Heart left ventricle (tissue), 16 donors: ENCODE measurements around the gene SHLD1. TPM values are rescaled to one million over a fixed set of nuclear protein-coding genes. Genes with fewer than 3 reads are reported as not detected.

Experiments used
- ATAC-seq, 4 donors: fragments of 200-7000 bp; cut with Tn5 transposase; one replicate each; pipeline ENCODE4 v1.9.1; 2020 to 2022; ENCODE audit warnings: moderate library complexity in 4 of 4, mild to moderate bottlenecking in 3 of 4, moderate number of reproducible peaks in 1 of 4
- DNase-seq, 5 donors: peaks; one replicate each; pipeline ENCODE4 v3.0.0-alpha.2; 2020
- H3K27ac ChIP-seq, 12 donors: fragments of 200-600 bp; sonication (generic) in 4 of 12; one replicate each; pipeline versions ENCODE4 v1.5.0 to v1.8.0; 2016 to 2022; ENCODE audit warnings: mild to moderate bottlenecking in 2 of 12
- H3K27me3 ChIP-seq, 9 donors: fragments of 200-600 bp; sonication (generic) in 2 of 9; one replicate each; pipeline versions ENCODE4 v1.5.1 to v1.8.0; 2016 to 2022; ENCODE audit warnings: mild to moderate bottlenecking in 3 of 9
- H3K36me3 ChIP-seq, 9 donors: fragments of 200-600 bp; sonication (generic) in 2 of 9; one replicate each; pipeline versions ENCODE4 v1.5.0 to v1.8.0; 2018 to 2022; ENCODE audit warnings: mild to moderate bottlenecking in 2 of 9
- H3K4me1 ChIP-seq, 12 donors: fragments of 200-600 bp; sonication (generic) in 4 of 12; one replicate each; pipeline versions ENCODE4 v1.5.0 to v1.8.0; 2016 to 2022; ENCODE audit warnings: mild to moderate bottlenecking in 3 of 12
- H3K4me3 ChIP-seq, 12 donors: fragments of 200-600 bp; sonication (generic) in 4 of 12; one replicate each; pipeline versions ENCODE4 v1.5.0 to v1.8.0; 2017 to 2022; ENCODE audit warnings: mild to moderate bottlenecking in 9 of 12, moderate library complexity in 4 of 12
- H3K9me3 ChIP-seq, 12 donors: fragments of 200-600 bp; sonication (generic) in 4 of 12; one replicate each; pipeline versions ENCODE4 v1.5.0 to v1.8.0; 2016 to 2022; ENCODE audit warnings: mild to moderate bottlenecking in 1 of 12
- CTCF ChIP-seq, 12 donors: fragments of 200-600 bp; sonication (generic) in 4 of 12; IDR thresholded peaks; one replicate each; pipeline versions ENCODE4 v1.5.0 to v1.8.0; 2018 to 2022; ENCODE audit warnings: antibody characterized with exemption in 12 of 12, mild to moderate bottlenecking in 5 of 12
- POLR2A ChIP-seq, 2 donors: fragments of 450-650 bp; IDR thresholded peaks; one replicate each; pipeline ENCODE4 v1.6.1; 2017; ENCODE audit warnings: antibody characterized with exemption in 2 of 2, mild to moderate bottlenecking in 2 of 2, moderate library complexity in 2 of 2
- WGBS, 4 donors: extraction: QIAGEN DNeasy Blood & Tissue Kit in 2 of 4; methylation state at CpG; one replicate each; pipeline versions ENCODE4 v1.1.5 to v1.1.7; 2013 to 2018; 5-methylcytosine and 5-hydroxymethylcytosine counted together
- intact Hi-C, 10 donors: fragments of 100-400 bp; cut with DNase I; formaldehyde crosslinking; loops; one replicate each; pipeline versions ENCODE4 v1.11.1 to v1.14.2; 2022
- polyA plus RNA-seq, 2 donors: library from polyadenylated mRNA; stranded (reverse); fragments of 200-250 nt; gene quantifications; one replicate each; pipeline ENCODE4 v1.2.3, GENCODE V29; 2013
- total RNA-seq, 9 donors: library from RNA; depleted of rRNA in 2 of 9; stranded (reverse); fragments of >200 nt in 2 of 9; fragmentation: NEBNext Ultra II Directional in 3 of 9; extraction: Animal tissue kit (Norgen Biotek cat#: 25700) in 3 of 9; gene quantifications; one replicate each; pipeline versions ENCODE4 v1.1.0 to v1.2.4, GENCODE V29; 2016 to 2023
- donor health status: ischemic (EF 13 %, LVEDD 7.1; RV severe dilation, severe dysfunction).
- donor health status: healthy with polysubstance abuse.
- donor health status: DM: no; HTN: yes; CAD: no.
- donor health status: DM: no; HTN: no; CAD: no.
- donor health status: ischemic (EF 25% LVEDD 6.9; RV normal size, moderate dysfunction).
- donor health status: ischemic (EF 25% LVEDD 5.7; RV mildly dilated, moderate dysfunction).
- donor health status: healthy.
- donor health status: DM: yes; HTN: yes; CAD: no.
- donor health status: ischemic (EF 35%, LVEDD 5.7; RV mildly dilated, moderate dysfunction).
- donor health status: nonischemic (EF 11% LVEDD 7.7; RV severe dilation, severe dysfunction).
- donor health status: DM: yes; HTN: yes; CAD: no.
- donor health status: PGD.
- donor health status: ischemic (EF 29% LVEDD 5.4; RV normal size, mild dysfunction).
- donor health status: nonischemic (EF 23%, LVEDD 6.1; RV moderate dilation, normal function).

Gene SHLD1
- total and polyA plus RNA-seq, 11 donors = 0.94 to 7.1 (median 5.6) TPM

GRCh38 chr20:5706797-5707196 lies 43.4 kb upstream of the SHLD1 start:
- TF ChIP-seq POLR2A (IDR thresholded peaks at IDR 0.05) = no peak
- no peak for TF ChIP-seq CTCF (IDR thresholded peaks at IDR 0.05)
- intact Hi-C loops = loop anchor here in 1 of 10 donors (5.0 kb wide), 1 partner anchor 76 kb away; no protein-coding TSS in a partner anchor
- no peak for ATAC-seq

GRCh38 chr20:5710551-5710950 lies 39.6 kb upstream of the SHLD1 start:
- H3K9me3 ChIP-seq = peaks cover 0 to 6% (median 2%) of the 10 kb centered on the region in 12 donors
- no peaks in the 10 kb centered on the region for H3K36me3 ChIP-seq
- WGBS, 4 donors = 28 to 35% (median 32%) methylated on average over 3 of the region's 3 CpGs
- peaks cover 0 to 24% (median 10%) of the 10 kb centered on the region in 12 donors for H3K4me1 ChIP-seq
- ATAC-seq (peak in 1 of 4 donors; percentile 20), DNase-seq (no peak)
- H3K4me3 ChIP-seq = no peak overlapping the region
- TF ChIP-seq POLR2A (IDR thresholded peaks at IDR 0.05) (no peak), CTCF (IDR thresholded peaks at IDR 0.05) (no peak)
- H3K27ac ChIP-seq = peak overlapping the region in 6 of 12 donors; percentile 11 to 39 (median 34)
- intact Hi-C loops = loop anchor here in 1 of 10 donors (10.0 kb wide), 1 partner anchor 56 kb away; no protein-coding TSS in a partner anchor
- H3K27me3 ChIP-seq = no peaks in the 10 kb centered on the region

More at GRCh38 chr20:5706797-5707196, 43.4 kb upstream of the SHLD1 start:
- H3K4me1 ChIP-seq = peaks cover 0 to 22% (median 7%) of the 10 kb centered on the region in 12 donors
- no peaks in the 10 kb centered on the region for H3K9me3 ChIP-seq
- no peaks in the 10 kb centered on the region for H3K36me3 ChIP-seq
- no peaks in the 10 kb centered on the region for H3K27me3 ChIP-seq
- DNase-seq = no peak
- no peak overlapping the region for H3K27ac ChIP-seq
- no peak overlapping the region for H3K4me3 ChIP-seq
- WGBS, 4 donors = 91 to 94% (median 91%) methylated on average over 9 of the region's 9 CpGs

DNA sequence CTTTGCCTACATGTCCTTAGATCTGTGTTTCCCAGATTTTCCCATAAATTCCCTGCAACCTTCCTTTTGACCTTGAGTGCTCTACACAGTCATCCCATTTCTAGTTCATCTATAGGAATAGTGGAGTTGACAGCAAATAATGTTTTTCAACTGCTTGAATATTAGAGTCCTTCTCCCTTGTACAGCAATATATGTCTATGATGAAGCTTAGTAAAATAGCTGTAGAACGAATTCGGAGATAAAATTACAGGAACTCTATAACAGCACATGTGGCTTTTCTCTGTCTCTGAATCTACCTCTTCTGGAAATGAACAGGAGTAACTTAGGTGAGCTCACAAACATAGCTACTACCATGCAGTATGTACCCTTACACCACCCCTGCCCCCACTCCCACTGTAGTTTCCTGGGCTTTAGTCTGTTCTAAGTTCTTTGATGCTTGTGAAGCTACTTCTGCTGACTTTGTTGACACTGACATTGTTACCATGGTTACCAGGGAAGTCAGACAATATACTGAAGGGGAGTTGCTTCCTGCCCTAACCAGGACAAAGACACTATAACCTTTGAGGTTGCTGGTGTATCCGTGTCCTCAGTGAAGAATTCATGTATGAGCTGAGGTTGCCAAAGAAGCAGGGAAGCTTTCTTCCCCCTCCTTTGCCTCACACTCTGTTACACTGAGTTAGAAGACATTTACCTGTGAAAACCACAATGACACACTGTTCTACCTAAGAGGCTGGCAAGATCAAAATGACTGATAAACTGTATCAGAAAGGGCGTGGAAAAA lies 35.8 kb upstream of the SHLD1 start:
- no peak overlapping the region for H3K4me3 ChIP-seq
- peaks cover 0 to 34% (median 12%) of the 10 kb centered on the region in 12 donors for H3K4me1 ChIP-seq
- no peaks in the 10 kb centered on the region for H3K36me3 ChIP-seq
- TF ChIP-seq CTCF (IDR thresholded peaks at IDR 0.05) (no peak), POLR2A (IDR thresholded peaks at IDR 0.05) (no peak)
- ATAC-seq (peak; percentile 62 to 90 (median 74)), DNase-seq (peak in 3 of 5 donors; percentile 27 to 54 (median 29))
- no peaks in the 10 kb centered on the region for H3K27me3 ChIP-seq
- H3K9me3 ChIP-seq = peaks cover 0 to 10% (median 3%) of the 10 kb centered on the region in 12 donors
- intact Hi-C loops = loop anchor here in 1 of 10 donors (10.0 kb wide), 1 partner anchor 60 kb away; no protein-coding TSS in a partner anchor
- peak overlapping the region in 10 of 12 donors; percentile 12 to 55 (median 38) for H3K27ac ChIP-seq
- WGBS, 4 donors = 42 to 68% (median 56%) methylated on average over 4 of the region's 4 CpGs
